Testis (tissue), 2 donors: ENCODE measurements around the gene NPB.

Experiments used
- POLR2A ChIP-seq: fragments of 450-650 bp; IDR thresholded peaks from one replicate; pipeline ENCODE4 v1.6.1; 2017; ENCODE audit warnings: antibody characterized with exemption, mild to moderate bottlenecking, moderate library complexity
- TF ChIP-seq, protein P1 (sequence below), 3 experiments: fragments of 450-650 bp in 2 of 3; fragments of 200-600 bp in 1 of 3; sonication (generic) in 1 of 3; IDR thresholded peaks; one replicate each; pipeline ENCODE4 v1.5.1; 2016 to 2019; ENCODE audit warnings: antibody characterized with exemption in 3 of 3, mild to moderate bottlenecking in 2 of 3, moderate library complexity in 1 of 3

DNA sequence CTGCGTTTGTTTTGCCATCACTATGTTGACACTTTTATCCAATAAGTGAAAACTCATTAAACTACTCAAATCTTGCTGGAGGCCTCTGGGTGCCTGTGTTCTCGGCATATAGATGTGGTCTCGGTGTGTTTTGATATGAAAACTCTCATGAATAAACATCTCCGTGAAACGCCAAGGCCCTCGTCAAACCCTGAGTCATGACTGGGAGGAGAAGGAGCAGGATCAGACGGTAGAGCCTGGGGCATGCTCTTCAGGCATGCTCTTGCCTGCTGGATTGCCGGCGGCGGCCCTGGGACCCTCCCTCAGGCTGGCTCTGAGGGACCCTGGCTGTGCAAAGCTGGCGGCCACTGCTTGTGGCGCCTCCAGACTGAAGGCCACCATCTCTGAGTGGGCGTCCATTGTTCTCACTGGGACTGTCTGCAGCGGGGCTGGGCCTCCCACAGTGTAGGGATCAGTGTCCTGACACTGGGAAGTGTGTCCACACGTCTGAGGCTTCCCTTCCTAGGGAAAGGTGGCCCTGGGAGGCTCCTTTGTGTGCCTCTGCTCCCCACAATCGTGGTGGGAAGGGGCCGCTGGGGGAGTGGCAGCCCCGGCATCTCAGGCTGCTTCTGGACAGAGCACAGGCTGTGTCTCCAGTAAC, 1.7 kb upstream of the NPB start:
- TF ChIP-seq, protein P1, sequence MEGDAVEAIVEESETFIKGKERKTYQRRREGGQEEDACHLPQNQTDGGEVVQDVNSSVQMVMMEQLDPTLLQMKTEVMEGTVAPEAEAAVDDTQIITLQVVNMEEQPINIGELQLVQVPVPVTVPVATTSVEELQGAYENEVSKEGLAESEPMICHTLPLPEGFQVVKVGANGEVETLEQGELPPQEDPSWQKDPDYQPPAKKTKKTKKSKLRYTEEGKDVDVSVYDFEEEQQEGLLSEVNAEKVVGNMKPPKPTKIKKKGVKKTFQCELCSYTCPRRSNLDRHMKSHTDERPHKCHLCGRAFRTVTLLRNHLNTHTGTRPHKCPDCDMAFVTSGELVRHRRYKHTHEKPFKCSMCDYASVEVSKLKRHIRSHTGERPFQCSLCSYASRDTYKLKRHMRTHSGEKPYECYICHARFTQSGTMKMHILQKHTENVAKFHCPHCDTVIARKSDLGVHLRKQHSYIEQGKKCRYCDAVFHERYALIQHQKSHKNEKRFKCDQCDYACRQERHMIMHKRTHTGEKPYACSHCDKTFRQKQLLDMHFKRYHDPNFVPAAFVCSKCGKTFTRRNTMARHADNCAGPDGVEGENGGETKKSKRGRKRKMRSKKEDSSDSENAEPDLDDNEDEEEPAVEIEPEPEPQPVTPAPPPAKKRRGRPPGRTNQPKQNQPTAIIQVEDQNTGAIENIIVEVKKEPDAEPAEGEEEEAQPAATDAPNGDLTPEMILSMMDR (IDR thresholded peaks at IDR 0.05): no peak
- no peak for TF ChIP-seq POLR2A
